ENCODE data around the gene MUSTN1. TPM values are rescaled to one million over a fixed set of nuclear protein-coding genes. Genes with fewer than 3 reads are reported as not detected.

The MUSTN1 gene
- polyA plus RNA-seq = 0.24 TPM in 1 of 3 replicates, not detected in the others
- polyA plus RNA-seq (2011; ENCODE audit: low read depth) = not detected
- polyA plus RNA-seq (2011; cell fraction: cytosol; rRNA removed) = not detected in 2 replicates
- polyA plus RNA-seq (2011; cell fraction: nucleus; rRNA removed) = 0.97 and 2.4 TPM in 2 replicates
- polyA plus RNA-seq (2012; ENCODE audit: low replicate concordance) = not detected in 2 replicates
- polyA minus RNA-seq = 0.52 TPM in 1 of 3 replicates, not detected in the others
- polyA minus RNA-seq (2011; cell fraction: cytosol; rRNA and poly(A)+ RNA removed) = not detected
- not detected in 2 replicates for polyA minus RNA-seq (2011; cell fraction: nucleus; rRNA and poly(A)+ RNA removed)

GRCh38 chr3:52834871-52835501, at the start of gene MUSTN1:
TSS of gene MUSTN1 (minus strand) at chr3:52835019. CDS start at chr3:52834948, 71 bp downstream.
- dilution Hi-C loops (cut with MboI; ENCODE audit: extremely low pct_ligation_motif_present, low sequenced_read_pairs) = no loop called here
- Histone ChIP-seq H3K36me3 (ENCODE audit: control insufficient read depth in 2 of 2, extremely low read depth in 1 of 2, insufficient read depth in 2 of 2, low read length in 2 of 2) (peaks cover 0 to 1% of the 10 kb centered on the region in 2 experiments), H3K27ac (ENCODE audit: control insufficient read depth, insufficient read depth, low read length) (no peak within 1 kb of the TSS), H3K27me3 (ENCODE audit: control insufficient read depth, extremely low read depth, insufficient read depth, low read length) (no peaks in the 10 kb centered on the region), H3K4me3 (ENCODE audit: control insufficient read depth in 2 of 3, extremely low read depth in 1 of 3, insufficient read depth in 2 of 3, low read depth in 1 of 3, low read length in 3 of 3) (no peak within 1 kb of the TSS), H3K9ac (ENCODE audit: control insufficient read depth, extremely low read depth, insufficient read depth, low read length) (no peak within 1 kb of the TSS), H2AFZ (ENCODE audit: control insufficient read depth, low read length) (no peak within 1 kb of the TSS), H4K20me1 (ENCODE audit: control insufficient read depth, extremely low read depth, insufficient read depth, low read length) (no peaks in the 10 kb centered on the region), H3K4me2 (ENCODE audit: control insufficient read depth, extremely low read depth, insufficient read depth, low read depth, low read length) (no peak within 1 kb of the TSS), H3K4me1 (ENCODE audit: control insufficient read depth, extremely low read depth, insufficient read depth, low read length) (peaks cover 15% of the 10 kb centered on the region), H3K9me3 (ENCODE audit: control insufficient read depth, low read depth, low read length) (no peaks in the 10 kb centered on the region), H3K9me1 (ENCODE audit: control insufficient read depth, extremely low read depth, insufficient read depth, low read length) (no peaks in the 10 kb centered on the region), H3K79me2 (ENCODE audit: control insufficient read depth, insufficient read depth, low read length) (no peaks in the 10 kb centered on the region)
- TF ChIP-seq CTCF (optimal IDR thresholded peaks at IDR 0.05 in 1 of 3, IDR thresholded peaks at IDR 0.05 in 1 of 3, conservative IDR thresholded peaks at IDR 0.05 in 1 of 3; ENCODE audit: extremely low read depth in 1 of 3, insufficient read depth in 2 of 3, low read length in 3 of 3) (no peak), EZH2 (IDR thresholded peaks at IDR 0.05; ENCODE audit: low read length) (no peak)
- DNase-seq (ENCODE audit: low read depth, low spot score) (no peak), FAIRE-seq (no peak)

GRCh38 chr3:52882377-52882776, 47.6 kb upstream of the MUSTN1 start:
- Histone ChIP-seq H3K4me2 (ENCODE audit: control insufficient read depth, extremely low read depth, insufficient read depth, low read depth, low read length) (no peak overlapping the region), H3K9ac (ENCODE audit: control insufficient read depth, extremely low read depth, insufficient read depth, low read length) (no peak overlapping the region), H3K27ac (ENCODE audit: control insufficient read depth, insufficient read depth, low read length) (no peak overlapping the region), H3K27me3 (ENCODE audit: control insufficient read depth, extremely low read depth, insufficient read depth, low read length) (no peaks in the 10 kb centered on the region), H3K36me3 (ENCODE audit: control insufficient read depth in 2 of 2, extremely low read depth in 1 of 2, insufficient read depth in 2 of 2, low read length in 2 of 2) (peaks cover 2 to 12% of the 10 kb centered on the region in 2 experiments), H2AFZ (ENCODE audit: control insufficient read depth, low read length) (no peak overlapping the region), H3K9me1 (ENCODE audit: control insufficient read depth, extremely low read depth, insufficient read depth, low read length) (no peaks in the 10 kb centered on the region), H4K20me1 (ENCODE audit: control insufficient read depth, extremely low read depth, insufficient read depth, low read length) (no peaks in the 10 kb centered on the region), H3K79me2 (ENCODE audit: control insufficient read depth, insufficient read depth, low read length) (peaks cover 6% of the 10 kb centered on the region), H3K4me1 (ENCODE audit: control insufficient read depth, extremely low read depth, insufficient read depth, low read length) (peaks cover 7% of the 10 kb centered on the region), H3K9me3 (ENCODE audit: control insufficient read depth, low read depth, low read length) (no peaks in the 10 kb centered on the region), H3K4me3 (ENCODE audit: control insufficient read depth in 2 of 3, extremely low read depth in 1 of 3, insufficient read depth in 2 of 3, low read depth in 1 of 3, low read length in 3 of 3) (no peak overlapping the region)
- TF ChIP-seq EZH2 (IDR thresholded peaks at IDR 0.05; ENCODE audit: low read length) = no peak
- TF ChIP-seq CTCF (optimal IDR thresholded peaks at IDR 0.05 in 1 of 3, IDR thresholded peaks at IDR 0.05 in 1 of 3, conservative IDR thresholded peaks at IDR 0.05 in 1 of 3; ENCODE audit: extremely low read depth in 1 of 3, insufficient read depth in 2 of 3, low read length in 3 of 3) = no peak
- DNase-seq (ENCODE audit: low read depth, low spot score) = no peak
- FAIRE-seq = no peak
- dilution Hi-C loops (cut with MboI; ENCODE audit: extremely low pct_ligation_motif_present, low sequenced_read_pairs) = no loop called here

All from keratinocyte (primary cell).